Measurements from ENCODE around the gene ZBTB46.
"Not testable (repeated sequence)": the region's sequence is repeated elsewhere in the genome, so short reads cannot be mapped to it uniquely, and the experiment has no call there.

ZBTB46 gene

DNA sequence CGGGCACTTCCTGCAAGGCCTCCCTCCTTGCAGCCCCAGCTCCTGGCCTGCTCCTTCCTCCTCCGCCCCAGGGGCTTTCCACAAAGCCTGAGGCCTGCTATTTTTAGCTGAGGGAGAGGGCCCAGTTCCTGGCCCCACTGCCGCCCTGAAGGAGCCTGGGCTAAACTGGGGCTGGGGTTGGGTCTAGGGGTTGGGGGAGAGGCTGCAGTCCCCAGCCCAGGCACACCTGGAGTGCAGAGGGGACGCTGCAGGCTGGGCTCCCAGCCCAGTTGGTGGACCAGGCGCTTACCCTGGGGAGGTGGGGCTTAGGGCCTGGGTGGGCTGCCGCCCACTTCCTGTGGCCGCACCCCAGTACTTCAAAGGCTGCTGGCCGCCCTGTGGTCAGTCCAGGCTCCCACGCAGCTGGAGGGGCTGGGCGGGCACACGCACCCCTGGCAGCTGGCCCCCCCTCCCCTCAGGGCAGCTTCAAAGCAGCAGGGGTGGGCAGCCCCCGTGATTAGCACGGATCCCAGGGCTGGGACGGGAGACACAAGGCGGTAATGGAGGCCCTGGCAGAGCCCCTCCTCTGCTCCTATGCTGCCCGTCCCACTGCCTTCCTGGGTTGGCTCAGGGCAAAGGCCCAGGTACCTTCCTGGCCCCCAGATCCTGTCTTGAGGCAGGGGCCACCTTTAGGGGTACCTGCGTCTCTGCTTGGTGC is 23.2 kb upstream of the ZBTB46 start:
- POLR2A ChIA-PET (ENCODE audit: low non-redundant PET) = interaction anchor here (0.6 kb wide), 1 partner anchor 319 kb away, joined by 3 read pairs; no protein-coding TSS in a partner anchor
- CTCF ChIA-PET = interaction anchor here (2.2 kb wide), 1 partner anchor 10 kb away, joined by 11 read pairs; the partner anchor contains the start of gene TPD52L2
- DNase-seq (ENCODE audit: low spot score) = no peak
- no peak overlapping the region for H3K27ac ChIP-seq
- TF ChIP-seq, protein P1, sequence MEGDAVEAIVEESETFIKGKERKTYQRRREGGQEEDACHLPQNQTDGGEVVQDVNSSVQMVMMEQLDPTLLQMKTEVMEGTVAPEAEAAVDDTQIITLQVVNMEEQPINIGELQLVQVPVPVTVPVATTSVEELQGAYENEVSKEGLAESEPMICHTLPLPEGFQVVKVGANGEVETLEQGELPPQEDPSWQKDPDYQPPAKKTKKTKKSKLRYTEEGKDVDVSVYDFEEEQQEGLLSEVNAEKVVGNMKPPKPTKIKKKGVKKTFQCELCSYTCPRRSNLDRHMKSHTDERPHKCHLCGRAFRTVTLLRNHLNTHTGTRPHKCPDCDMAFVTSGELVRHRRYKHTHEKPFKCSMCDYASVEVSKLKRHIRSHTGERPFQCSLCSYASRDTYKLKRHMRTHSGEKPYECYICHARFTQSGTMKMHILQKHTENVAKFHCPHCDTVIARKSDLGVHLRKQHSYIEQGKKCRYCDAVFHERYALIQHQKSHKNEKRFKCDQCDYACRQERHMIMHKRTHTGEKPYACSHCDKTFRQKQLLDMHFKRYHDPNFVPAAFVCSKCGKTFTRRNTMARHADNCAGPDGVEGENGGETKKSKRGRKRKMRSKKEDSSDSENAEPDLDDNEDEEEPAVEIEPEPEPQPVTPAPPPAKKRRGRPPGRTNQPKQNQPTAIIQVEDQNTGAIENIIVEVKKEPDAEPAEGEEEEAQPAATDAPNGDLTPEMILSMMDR (conservative IDR thresholded peaks at IDR 0.05; ENCODE audit: low read depth) = no peak

DNA sequence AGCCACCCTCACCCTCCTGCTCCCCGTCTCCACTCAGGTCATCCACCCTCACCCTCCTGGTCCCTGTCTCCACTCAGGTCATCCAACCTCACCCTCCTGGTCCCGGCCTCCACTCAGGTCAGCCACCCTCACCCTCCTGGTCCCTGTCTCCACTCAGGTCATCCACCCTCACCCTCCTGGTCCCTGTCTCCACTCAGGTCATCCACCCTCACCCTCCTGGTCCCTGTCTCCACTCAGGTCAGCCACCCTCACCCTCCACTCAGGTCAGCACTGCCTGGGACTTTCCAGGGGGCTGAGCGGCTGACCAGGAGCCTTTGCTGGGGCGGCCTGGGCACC is 22.6 kb upstream of the ZBTB46 start:
- DNase-seq (ENCODE audit: low spot score); H3K27ac ChIP-seq; POLR2A ChIA-PET (ENCODE audit: low non-redundant PET): not testable (repeated sequence)
- CTCF ChIA-PET = interaction anchor here (2.2 kb wide), 1 partner anchor 11 kb away, joined by 11 read pairs; the partner anchor contains the start of gene TPD52L2

DNA sequence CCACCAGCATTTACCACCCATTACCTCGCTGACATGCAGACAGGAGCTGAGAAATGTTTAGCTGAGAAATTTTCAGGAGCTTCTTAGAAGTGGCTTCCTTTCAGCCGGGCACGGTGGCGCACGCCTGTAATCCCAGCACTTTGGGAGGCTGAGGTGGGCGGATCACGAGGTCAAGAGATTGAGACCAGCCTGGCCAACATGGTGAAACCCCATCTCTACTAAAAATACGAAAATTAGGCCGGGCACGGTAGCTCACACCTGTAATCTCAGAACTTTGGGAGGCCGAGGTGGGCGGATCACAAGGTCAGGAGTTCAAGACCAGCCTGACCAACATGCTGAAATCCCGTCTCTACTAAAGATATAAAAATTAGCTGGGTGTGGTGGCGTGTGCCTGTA is 20.5 kb upstream of the ZBTB46 start:
- H3K27ac ChIP-seq; CTCF ChIA-PET; DNase-seq (ENCODE audit: low spot score): not testable (repeated sequence)
- POLR2A ChIA-PET (ENCODE audit: low non-redundant PET) = interaction anchor here (0.5 kb wide), 1 partner anchor 12 kb away, joined by 3 read pairs; no protein-coding TSS in a partner anchor

DNA sequence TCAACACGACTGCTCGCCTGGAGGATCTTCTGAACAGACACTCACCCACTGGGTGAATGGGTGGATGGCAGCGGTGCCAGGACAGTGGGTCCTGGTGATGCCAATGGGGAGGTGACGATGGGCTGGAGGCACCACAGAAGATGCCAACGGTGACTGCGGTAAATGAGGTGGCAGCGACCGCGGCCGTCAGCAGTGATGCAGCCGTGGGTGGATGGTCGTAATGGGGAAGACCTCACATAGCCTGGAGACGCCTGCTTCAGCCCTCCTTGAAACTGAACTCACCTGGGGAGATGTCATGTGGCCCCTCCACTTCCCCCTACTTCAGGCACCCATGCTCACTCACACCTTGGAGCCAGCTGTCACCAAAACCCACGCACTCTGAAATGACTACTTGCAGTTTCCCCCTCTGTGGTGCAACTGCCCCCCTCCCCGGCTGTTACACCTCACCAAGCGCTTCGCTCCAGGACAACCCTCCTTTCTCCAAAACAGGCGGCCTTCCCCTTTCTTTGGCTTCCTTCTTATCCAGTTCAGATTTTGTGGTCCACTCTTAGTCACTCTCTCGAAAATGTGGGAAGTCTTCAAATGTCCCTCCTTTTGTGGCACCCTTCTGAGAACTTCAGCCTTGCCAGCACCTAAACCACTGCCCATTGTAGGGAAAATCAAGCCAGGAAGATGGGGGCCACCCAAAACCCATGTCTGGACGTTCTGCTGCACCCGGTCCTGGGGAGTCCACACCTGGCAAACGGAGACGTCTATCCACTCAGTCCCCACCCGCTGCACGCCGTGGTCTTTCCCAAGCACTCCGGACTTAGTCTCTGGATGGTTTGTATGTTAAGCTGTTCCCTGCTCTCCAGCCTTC is 19.9 kb upstream of the ZBTB46 start:
- CTCF ChIA-PET = interaction anchor here (1.0 kb wide), 1 partner anchor 65 kb away, joined by 9 read pairs; no protein-coding TSS in a partner anchor
- POLR2A ChIA-PET (ENCODE audit: low non-redundant PET) = interaction anchor here (0.5 kb wide), 1 partner anchor 13 kb away, joined by 3 read pairs; no protein-coding TSS in a partner anchor
- no peak for DNase-seq (ENCODE audit: low spot score)
- TF ChIP-seq, protein P1 (conservative IDR thresholded peaks at IDR 0.05; ENCODE audit: low read depth) = no peak
- no peak overlapping the region for H3K27ac ChIP-seq

DNA sequence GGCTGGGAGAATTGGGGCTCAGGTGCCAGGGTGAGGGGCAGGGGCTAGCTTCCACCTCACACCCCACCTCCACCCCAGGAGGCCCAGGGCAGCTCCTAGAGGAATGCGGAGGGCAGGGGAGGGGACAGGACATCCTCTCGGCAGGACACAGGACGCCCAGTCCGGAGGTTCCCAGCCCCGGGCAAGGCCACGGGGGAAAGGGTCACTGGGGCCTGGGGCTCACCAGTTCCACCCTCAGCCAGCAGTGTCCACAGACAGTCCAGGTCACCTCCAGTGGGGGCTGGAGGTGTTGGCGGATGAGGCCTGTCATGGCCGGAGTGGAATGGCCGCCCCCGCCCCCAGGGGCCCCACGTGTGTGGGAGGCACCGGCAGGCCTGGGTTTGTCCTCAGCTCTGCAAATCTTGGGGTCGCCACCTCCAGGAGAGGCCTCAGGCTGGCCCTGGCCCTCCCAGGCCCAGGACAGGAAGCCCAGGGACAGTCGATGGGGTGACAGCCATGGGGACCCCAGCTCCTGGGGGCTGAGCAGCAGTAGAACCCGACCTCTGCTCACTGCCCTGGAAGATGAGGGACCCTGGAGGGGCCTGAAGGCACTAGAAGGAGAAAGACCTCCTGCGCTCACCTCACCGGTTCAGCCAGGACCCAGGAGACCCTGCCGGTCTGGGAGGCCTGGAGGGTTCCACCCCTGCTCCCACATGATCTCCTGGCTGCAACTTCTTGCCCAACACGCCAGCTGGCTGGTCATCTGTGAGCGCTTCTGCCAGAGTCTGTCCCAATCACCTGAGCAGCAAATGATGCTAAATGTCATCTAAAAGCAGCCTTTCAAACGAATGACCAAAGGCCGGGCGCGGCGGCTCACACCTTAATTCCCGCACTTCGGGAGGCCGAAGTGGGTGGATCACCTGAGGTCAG is 17.2 kb upstream of the ZBTB46 start:
- no peak for DNase-seq (ENCODE audit: low spot score)
- CTCF ChIA-PET = interaction anchor here (0.7 kb wide), 1 partner anchor 126 kb away, joined by 4 read pairs; no protein-coding TSS in a partner anchor
- POLR2A ChIA-PET (ENCODE audit: low non-redundant PET) = no interaction called here
- TF ChIP-seq, protein P1 (conservative IDR thresholded peaks at IDR 0.05; ENCODE audit: low read depth) = no peak
- no peak overlapping the region for H3K27ac ChIP-seq

DNA sequence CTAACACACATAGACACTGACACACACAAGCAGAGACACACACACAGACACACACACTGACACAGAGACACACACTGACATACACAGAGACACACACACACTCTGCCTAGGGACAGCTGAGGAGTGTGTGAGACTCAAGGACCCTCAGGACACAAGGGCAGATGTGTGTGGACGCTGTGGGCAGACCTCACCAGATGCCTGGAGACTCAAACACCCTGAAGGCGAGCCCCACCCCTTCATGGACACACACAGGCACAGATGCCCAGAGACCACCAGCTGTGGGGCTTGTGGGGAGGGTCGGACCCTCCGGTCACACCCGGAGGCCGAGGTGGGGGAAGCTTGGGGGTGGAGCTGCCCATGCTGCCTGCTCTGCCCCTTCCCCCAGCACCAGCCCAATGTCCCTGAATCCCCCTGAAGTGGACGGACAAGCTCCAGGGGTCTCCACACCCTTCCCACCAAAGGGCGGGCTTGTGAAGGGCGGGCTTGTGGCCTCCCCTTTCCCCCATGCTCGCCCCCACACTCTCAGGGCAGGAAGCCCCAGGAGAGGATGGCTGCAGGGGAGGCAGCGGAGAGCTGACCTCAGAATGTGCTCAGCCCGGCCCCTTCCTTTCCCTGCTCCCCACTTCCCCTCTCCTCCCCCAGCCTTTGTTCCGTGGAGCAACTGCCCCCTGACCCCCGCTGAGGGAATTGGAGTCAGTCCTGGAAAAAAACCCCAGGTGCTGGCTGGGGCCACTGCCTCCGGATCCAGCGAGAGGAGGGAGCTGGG is 16.4 kb upstream of the ZBTB46 start:
- DNase-seq (ENCODE audit: low spot score) = no peak
- POLR2A ChIA-PET (ENCODE audit: low non-redundant PET) = no interaction called here
- CTCF ChIA-PET = interaction anchor here (0.5 to 0.7 kb wide), 2 partner anchors 27 to 127 kb away, joined by 3 to 4 read pairs; no protein-coding TSS in a partner anchor
- no peak overlapping the region for H3K27ac ChIP-seq
- TF ChIP-seq, protein P1 (conservative IDR thresholded peaks at IDR 0.05; ENCODE audit: low read depth) = no peak

Data from RWPE1 (cell line).